Inflammatory macrophage (primary cell): ENCODE results near the gene KIAA1755.
A peak's percentile ranks its signal among the peaks of the same experiment; 100 is the strongest.

Source experiments
- DNase-seq, 2 donors: peaks; one replicate each; pipeline ENCODE4 v3.0.0-alpha.2; 2020 to 2022
- total RNA-seq, 18 experiments: gene quantifications; one replicate each; lab custom pipeline; 2026; ENCODE audit warnings: mixed read lengths in 6 of 18, inconsistent platforms in 2 of 18; lab: John Stamatoyannopoulos, UW

Gene KIAA1755, protein sequence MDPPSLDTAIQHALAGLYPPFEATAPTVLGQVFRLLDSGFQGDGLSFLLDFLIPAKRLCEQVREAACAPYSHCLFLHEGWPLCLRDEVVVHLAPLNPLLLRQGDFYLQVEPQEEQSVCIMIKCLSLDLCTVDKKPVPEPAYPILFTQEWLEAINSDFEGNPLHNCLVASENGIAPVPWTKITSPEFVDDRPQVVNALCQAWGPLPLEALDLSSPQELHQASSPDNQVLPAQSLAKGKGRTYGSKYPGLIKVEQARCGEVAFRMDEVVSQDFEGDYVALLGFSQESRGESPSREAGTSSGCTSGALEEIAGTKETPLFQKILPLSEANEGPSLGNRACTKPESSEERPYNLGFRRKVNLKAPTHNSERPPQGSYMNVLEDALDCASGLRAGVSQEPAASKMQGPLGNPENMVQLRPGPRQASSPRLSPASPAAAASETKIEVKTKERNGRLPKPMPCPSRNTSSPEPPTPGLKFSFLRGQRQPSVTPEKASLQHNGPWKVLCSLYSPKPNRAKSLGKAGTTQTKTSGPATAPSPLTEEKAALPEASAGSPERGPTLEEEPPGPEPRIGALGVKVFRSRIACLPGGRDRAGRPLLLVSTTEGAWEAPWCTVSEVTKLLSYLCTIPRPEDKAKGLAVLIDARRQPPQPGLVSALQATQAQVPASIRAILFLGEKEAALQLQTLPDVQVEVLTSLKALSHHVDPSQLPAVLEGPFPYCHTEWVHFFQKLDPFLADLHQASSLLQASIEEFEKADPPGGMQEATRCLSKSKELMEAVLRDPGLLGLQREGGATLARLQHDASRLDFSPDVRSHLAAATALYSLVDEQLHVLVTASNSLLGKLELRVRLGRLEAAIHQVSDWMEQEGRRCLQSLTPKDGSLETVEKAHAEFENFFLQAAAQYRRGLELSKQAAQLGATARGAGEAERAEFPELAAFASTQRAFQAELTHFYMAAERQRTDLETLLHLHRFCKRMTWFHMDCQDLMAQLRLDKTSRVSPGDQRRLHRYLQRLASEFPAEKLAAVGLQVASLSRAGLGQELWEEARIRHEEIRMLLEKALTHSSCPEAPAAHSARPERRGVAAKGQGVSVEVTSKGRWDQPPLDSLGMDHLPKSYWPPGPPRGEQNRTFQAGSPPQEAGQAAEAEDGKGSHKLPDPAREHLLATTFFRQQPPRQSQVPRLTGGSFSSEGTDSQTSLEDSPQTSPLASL
- total RNA-seq, result 0 to 0.73 (median 0.25) reads per million in 18 experiments

DNA sequence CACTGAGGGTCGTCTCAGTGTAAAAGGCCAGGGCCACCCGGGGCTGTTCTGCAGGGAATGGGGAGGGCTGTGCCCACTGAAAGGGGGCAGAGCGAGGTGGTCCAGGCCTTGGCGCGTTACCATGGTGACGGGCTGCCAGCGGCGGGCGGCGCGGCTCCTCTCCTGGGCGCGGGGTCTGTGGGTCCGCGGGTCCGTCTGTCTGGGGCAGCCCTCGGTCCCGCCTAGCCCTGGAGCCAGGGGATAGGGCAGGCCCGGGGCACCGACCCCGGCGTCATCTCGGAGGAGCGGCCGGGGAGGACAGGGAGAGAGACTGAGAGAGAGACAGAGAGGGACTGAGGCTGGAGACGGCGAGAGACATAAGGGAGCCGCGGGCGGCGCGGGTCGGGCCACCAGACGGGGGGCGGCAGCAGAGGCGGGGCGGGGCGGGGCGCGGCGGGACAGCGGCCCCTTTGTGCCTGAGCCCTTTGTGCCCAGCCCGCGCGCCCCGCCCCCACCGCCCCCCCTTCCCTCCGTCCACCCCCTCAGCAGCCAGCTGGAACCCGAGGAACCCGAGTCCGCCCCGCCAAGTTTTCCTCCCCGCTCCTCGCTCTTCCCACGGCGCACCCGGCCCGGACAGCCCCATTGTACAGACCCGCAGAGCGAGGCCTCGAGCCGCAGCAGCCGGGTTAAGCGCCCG, at the start of gene KIAA1755:
KIAA1755 (minus strand) TSS at position 358 of the 676 bp plus-strand sequence; CDS start at position 123, 235 bp downstream.
- no peak for DNase-seq

DNA sequence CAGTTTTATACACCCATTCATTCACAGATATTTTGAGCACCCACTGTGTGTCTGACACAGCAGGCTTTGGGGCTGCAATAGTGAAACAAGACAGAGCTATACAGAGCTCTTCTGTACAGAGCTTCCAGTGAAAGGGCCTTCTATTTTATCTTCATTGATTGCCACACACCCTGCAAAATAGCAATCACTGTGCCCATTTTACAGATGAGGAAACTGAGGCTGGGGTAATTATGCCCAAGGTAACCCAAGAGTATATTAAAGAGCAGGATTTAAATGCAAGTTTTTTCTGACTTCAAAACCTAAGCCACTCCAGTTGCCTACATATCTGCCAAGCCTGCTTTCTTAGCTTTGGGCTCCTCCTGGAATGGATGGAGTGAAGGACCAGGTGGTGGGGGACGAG, 47.9 kb upstream of the KIAA1755 start:
- no peak for DNase-seq

DNA sequence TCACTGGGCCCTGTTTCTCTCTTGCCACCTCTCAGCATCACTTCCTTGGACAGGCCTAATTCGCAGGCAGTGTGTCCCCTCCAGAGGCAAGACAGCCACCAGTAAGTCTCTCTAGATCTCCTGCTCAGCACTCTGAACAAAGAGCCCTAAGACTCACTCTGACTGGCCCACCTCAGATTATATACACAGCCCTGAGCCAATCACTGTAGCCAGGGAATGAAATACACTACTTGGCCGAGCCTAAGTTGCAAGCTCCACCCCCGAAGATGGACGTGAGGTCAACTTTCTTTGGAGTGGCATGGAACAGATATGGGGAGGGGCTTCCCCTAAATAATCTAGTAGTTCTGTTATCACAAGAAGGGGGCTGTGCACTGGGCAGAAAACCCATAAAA, 47.5 kb upstream of the KIAA1755 start:
- DNase-seq, result no peak

GRCh38 chr20:38307371-38308046, 47.0 kb upstream of the KIAA1755 start:
- DNase-seq, result peak; percentile 76

DNA sequence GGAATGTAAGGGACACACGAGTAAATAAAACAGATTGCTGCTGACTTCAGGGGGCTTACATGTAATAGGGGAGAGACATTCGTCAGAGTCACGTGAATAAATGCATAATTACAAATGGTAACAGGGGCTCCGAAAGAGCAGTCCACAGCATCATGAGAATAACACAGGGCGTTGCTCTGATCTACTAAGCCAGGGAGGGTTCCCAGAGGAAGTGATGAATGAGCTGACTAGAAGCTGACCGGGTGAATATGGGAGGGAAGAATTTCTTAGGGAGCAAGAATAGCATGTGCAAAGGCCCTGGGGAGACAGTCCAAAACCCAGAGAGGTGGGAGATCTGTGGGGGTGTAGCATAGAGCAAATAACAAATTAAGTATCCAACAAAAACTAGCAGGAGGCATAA, 45.8 kb upstream of the KIAA1755 start:
- DNase-seq, result no peak

DNA sequence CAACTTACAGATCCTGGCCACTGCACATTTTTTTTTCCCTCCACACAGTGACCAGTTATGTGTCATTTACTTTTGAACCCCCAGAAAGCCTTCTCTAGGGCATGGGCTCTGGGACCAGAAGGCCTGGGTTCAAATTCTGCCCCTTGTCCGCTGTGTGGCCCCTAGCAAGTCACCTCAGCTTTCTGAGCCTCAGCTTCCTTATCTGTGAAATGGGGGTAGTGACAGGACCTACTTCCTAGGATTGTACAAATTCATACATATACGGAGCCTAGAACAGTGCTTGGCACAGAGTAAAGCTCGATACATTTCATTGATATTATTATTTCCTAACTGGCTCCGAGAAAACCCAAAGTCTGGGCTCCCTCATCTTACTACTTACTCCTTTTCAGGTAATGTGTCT, 45.0 kb upstream of the KIAA1755 start:
- no peak for DNase-seq

GRCh38 chr20:38304845-38305447, 44.4 kb upstream of the KIAA1755 start:
- peak; percentile 79 to 81 for DNase-seq

DNA sequence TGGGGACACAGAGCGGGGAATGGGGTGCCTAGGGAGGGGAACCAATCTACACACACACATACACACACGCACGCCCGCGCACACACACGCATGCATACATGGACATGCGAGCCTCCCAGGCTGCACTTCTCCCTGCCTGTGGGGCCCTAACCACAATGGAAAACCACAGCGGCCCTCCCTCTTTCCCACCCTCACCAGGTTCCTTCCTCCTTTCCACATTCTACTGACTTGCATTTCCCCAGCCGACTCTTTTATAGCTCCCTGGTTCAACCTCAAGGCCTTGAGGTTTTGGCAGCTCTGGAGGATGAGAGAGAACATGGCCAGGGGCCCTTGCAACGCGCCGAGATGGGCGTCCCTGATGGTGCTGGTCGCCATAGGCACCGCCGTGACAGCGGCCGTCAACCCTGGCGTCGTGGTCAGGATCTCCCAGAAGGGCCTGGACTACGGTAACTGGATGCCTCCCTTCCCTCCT, 43.4 kb upstream of the KIAA1755 start, which contains the start of gene BPI:
BPI (plus strand) TSS at position 249 of the 472 bp plus-strand sequence; CDS start at position 317, 68 bp downstream.
- peak; percentile 89 for DNase-seq

DNA sequence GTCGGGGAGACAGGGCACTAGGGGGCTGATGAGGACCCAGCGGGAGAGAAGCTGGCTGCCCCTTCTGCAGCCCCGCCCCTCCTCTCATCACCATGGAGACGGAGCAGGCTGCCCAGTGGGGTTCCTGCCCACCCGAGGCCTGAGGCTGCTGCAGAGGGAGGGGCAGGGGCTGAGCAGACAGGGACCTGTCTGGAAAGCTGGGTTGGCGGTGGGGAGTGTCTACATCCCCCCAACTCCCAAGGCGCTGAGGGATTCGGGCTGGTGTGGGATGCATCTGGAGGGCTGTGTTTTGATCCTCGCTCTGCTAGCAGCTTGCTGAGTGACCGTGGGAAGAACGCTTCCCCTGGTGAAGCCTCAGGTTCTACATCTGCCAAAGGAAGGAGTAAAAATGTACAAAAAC, 42.3 kb upstream of the KIAA1755 start:
- no peak for DNase-seq

DNA sequence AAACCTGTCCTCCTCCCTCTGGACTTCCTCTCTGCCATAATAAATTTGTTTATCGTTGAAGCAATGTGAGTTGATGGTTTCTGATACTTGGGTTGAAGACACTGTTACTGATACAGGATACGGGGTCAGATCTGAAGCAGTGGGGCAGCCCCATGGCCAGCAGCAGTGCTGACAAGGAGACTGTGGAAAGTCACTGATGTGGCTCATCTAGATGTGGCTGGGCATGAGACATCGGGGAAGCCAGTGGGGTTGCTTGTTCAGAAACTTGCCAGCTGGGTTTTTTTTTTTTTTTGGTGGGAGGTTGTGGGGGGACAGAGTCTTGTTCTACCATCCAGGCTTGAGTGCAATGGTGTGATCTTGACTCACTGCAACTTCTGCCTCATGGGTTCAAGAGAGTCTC, 40.8 kb upstream of the KIAA1755 start:
- DNase-seq, result peak in 1 of 2 donors; percentile 38

- DNase-seq, result peak in 1 of 2 donors; percentile 40
These were observed 39.9 kb upstream of the KIAA1755 start for GRCh38 chr20:38300438-38300837.

- no peak for DNase-seq
These were observed 39.4 kb upstream of the KIAA1755 start for GRCh38 chr20:38299963-38300362.

- peak; percentile 95 to 96 for DNase-seq
These were observed 38.3 kb upstream of the KIAA1755 start for GRCh38 chr20:38298768-38299288.

DNA sequence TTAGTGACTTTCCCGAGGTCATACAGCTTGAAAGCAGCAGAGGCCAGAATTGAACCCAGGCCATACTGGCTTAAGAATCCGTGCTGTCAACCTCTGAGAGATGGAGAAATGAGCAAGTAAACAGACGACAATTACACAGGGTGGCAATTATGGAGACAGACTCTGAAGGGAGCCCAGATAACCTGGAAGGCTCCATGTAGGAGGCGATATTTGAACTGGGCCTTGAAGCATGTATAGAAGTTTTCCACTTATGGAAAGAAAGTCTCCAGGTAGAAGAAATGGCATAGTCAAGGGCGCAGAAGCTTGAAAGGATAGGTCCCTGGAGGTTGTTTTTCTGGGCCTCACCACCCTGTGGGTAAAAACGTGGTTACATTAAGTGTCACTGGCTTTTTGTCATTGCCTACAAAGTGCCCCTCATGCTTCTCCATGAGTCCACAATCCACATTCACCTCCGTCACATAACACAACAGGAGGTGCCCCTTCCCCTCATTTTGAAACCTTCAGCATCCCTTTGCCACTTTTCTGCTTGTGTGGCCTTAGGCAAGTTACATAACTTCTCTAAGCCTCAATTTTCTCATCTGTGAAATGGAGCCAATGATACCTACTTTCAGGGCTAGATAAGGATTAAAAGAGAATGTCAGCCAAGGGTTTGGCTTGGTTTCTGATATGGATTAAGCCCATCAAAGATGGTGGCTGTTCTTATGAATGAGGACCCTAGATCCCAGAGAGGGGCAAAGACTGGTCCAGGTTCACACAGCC, 37.6 kb upstream of the KIAA1755 start:
- DNase-seq, result no peak

- no peak for DNase-seq
These were observed 35.9 kb upstream of the KIAA1755 start for GRCh38 chr20:38296433-38296832.

DNA sequence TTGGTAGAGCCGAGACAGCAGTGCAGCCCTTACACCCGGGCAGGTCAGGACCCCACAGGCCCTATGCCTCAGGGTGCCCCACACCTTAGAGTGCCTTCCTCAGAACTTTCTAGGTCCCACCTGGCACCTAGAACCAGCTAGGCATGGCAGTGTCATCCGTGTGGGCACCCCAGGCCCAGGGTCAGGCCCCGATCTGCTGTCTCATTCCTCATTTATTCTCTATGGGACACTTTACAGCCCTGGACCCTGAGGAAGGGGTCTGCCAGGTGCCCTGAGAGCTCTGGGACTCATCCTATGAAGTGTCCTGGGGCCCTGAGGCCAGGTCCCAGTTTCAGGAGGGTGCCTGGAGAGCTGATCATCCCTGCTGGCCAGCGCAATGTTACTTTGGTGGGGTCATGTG, 35.3 kb upstream of the KIAA1755 start:
- DNase-seq, result no peak

- DNase-seq, result no peak
These were observed 33.6 kb upstream of the KIAA1755 start for GRCh38 chr20:38294076-38294591.

- DNase-seq, result peak in 1 of 2 donors; percentile 61
These were observed 33.0 kb upstream of the KIAA1755 start for GRCh38 chr20:38293491-38294065.

- peak; percentile 30 to 46 for DNase-seq
These were observed 31.4 kb upstream of the KIAA1755 start for GRCh38 chr20:38291966-38292365.
